ENCODE data around the gene DAB2IP.
"Not testable (repeated sequence)": the region's sequence is repeated elsewhere in the genome, so short reads cannot be mapped to it uniquely, and the experiment has no call there.

Gene DAB2IP

GRCh38 chr9:121626012-121626411, 25.4 kb upstream of the DAB2IP start:
- DNase-seq, result no peak

GRCh38 chr9:121627427-121627826, 24.0 kb upstream of the DAB2IP start:
- DNase-seq, result no peak

GRCh38 chr9:121628401-121628800, 23.0 kb upstream of the DAB2IP start:
- DNase-seq, result no peak

- no peak for DNase-seq
Measured at GRCh38 chr9:121631115-121631514, 20.3 kb upstream of the DAB2IP start.

- no peak for DNase-seq
Measured at GRCh38 chr9:121631978-121632418, 19.4 kb upstream of the DAB2IP start.

GRCh38 chr9:121633119-121633714, 18.2 kb upstream of the DAB2IP start:
- no peak for DNase-seq

GRCh38 chr9:121633736-121634135, 17.7 kb upstream of the DAB2IP start:
- no peak for DNase-seq

- no peak for DNase-seq
Measured at GRCh38 chr9:121634329-121635261, 16.8 kb upstream of the DAB2IP start.

- no peak for DNase-seq
Measured at GRCh38 chr9:121635300-121635876, 16.0 kb upstream of the DAB2IP start.

- DNase-seq, result no peak
Measured at GRCh38 chr9:121636341-121636865, 15.0 kb upstream of the DAB2IP start.

- no peak for DNase-seq
Measured at GRCh38 chr9:121636978-121637712, 14.3 kb upstream of the DAB2IP start.

GRCh38 chr9:121637713-121638220, 13.7 kb upstream of the DAB2IP start:
- DNase-seq, result no peak

- no peak for DNase-seq
Measured at GRCh38 chr9:121638399-121638798, 13.0 kb upstream of the DAB2IP start.

GRCh38 chr9:121638901-121639592, 12.4 kb upstream of the DAB2IP start:
- DNase-seq, result no peak

- no peak for DNase-seq
Measured at GRCh38 chr9:121639619-121640018, 11.8 kb upstream of the DAB2IP start.

- DNase-seq, result no peak
Measured at GRCh38 chr9:121640076-121640475, 11.4 kb upstream of the DAB2IP start.

GRCh38 chr9:121640491-121641223, 10.8 kb upstream of the DAB2IP start:
- DNase-seq, result no peak

- DNase-seq, result no peak
Measured at GRCh38 chr9:121641224-121641611, 10.2 kb upstream of the DAB2IP start.

- no peak for DNase-seq
Measured at GRCh38 chr9:121642758-121643157, 8.7 kb upstream of the DAB2IP start.

- no peak for DNase-seq
Measured at GRCh38 chr9:121643473-121643872, 8.0 kb upstream of the DAB2IP start.

GRCh38 chr9:121644040-121644439, 7.4 kb upstream of the DAB2IP start:
- not testable (repeated sequence) for DNase-seq

Data from DMS79 (cell line).